HUDEP-2 (cell line): Measurements from ENCODE around the gene ACRV1.
"Not testable (repeated sequence)": the region's sequence is repeated elsewhere in the genome, so short reads cannot be mapped to it uniquely, and the experiment has no call there.

Experiments
- DNase-seq, 76 experiments: peaks; one replicate each; lab custom pipeline; 2025; ENCODE audit not compliant: unreplicated experiment in 76 of 76; lab: John Stamatoyannopoulos, UW

The ACRV1 gene

DNA sequence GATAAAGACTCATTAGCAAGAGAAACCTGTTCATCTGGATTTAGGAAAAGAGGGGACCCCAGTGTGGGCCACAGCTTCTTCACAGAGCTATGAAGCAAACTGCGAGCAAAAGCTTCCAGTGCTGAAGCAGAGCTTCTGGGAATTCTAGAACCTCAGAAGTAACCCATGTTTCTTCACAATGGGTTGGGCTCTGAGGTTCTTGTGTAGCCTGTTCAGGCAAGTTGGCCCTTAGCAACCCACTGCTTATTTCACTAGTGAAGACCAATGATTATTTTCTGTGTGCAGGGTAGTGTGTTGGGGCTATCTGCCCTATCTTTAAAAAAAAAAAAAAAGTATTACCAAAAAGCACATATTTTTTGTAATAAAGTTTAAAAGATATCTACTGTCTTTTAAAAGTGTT is at the start of gene ACRV1:
Gene ACRV1 (minus strand): TSS at position 101 of the 400 bp plus-strand sequence. CDS start 67 bp downstream, at position 34.
- DNase-seq: no peak

DNA sequence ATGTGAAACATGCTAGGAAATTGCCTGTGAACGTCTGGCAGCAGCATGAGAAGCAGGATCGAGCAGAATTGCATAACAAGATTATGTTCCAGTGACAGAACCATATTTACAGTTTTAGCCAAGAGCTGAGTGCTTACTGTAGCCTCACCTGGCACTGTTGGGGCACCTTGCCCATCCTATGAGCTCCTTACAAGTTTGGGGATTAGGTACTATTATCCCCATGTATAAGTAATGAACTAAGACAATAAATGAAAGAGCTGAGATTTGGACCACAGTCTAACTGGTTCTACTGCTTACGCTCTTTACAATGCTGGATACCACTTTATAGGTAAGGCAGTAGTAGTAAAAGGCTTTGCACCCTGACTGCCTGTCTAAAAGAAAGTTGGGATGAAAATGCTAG is 48.3 kb upstream of the ACRV1 start:
- no peak for DNase-seq

DNA sequence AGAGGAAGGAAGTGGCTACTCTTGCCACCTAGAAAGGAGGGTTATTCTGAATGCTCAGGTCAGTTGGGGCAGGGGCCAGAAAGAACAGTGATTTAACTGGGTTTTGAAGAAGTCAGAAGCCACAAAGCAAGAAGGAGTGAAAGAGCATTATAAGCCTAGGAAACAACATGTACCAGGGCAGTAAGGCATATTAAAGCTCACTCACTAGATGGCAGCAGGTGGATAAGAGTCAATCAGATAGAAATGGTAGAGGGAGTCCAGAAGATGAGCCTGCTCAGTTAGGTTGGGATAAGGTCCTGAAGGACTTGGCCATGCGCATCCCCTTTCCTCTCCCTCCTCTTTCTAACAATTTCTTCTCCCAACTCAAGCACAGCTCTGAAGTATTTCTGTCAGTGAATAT is 43.5 kb upstream of the ACRV1 start:
- DNase-seq: peak in 4 of 76 experiments; percentile 2 to 37 (median 5)

GRCh38 chr11:125720781-125721180 is 40.1 kb upstream of the ACRV1 start:
- no peak for DNase-seq

DNA sequence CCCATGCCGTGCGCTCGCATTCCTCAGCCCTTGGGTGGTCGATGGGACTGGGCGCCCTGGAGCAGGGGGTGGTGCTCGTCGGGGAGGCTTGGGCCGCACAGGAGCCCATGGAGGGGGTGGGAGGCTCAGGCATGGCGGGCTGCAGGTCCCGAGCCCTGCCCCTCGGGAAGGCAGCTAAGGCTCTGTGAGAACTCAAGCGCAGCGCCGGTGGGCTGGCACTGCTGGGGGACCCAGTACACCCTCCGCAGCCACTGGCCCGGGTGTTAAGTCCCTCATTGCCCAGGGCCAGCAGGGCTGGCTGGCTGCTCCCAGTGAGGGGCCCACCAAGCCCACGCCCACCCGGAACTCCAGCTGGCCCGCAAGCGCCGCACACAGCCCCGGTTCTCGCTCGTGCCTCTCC is 24.0 kb upstream of the ACRV1 start:
- DNase-seq: not testable (repeated sequence)

- DNase-seq: no peak
These were observed 21.4 kb upstream of the ACRV1 start for GRCh38 chr11:125701858-125702621.

DNA sequence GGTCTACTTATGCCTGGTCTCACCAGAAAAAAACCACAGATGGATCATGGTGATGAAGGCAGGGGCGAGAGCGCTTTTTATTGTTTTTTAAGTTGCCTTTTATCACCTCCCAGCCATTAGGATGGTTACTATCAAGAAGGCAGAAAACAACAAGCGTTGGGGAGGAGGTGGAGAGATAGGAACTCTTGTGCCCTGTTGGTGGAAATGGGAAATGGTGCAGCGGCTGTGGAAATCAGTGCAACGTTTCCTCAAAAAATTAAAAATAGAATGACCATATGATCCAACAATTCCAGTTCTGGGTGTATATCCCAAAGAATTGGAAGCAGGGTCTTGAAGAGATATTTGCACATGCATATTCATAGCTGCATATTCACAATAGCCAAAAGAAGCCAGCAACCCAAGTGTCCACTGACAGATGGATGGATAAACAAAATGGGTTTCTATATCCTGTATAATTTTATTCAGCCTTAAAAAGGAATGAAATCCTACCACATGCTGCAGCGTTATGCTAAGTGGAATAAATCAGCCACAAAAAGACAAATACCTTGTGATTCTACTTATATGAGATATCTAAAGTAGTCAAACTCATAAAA is 20.5 kb upstream of the ACRV1 start:
- DNase-seq: no peak

DNA sequence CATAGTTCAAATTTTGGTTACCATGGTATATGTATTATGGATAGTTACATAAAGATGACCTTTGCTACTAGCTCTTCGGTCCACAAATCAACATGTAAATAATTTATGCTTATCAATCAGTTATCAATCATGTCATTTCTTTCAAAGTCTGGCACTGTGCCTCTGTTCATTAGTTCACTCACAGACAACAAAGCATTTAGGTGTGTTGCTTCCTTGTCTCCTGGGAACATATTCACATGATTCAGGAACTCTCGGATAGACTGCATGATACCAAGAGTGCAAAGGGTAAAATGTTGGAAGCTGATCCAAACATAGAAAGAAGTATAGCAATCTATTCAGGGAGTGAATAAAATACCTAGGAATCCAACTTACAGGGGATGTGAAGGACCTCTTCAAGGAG is 14.3 kb upstream of the ACRV1 start:
- DNase-seq: no peak

GRCh38 chr11:125692887-125693286 is 12.2 kb upstream of the ACRV1 start:
- no peak for DNase-seq

DNA sequence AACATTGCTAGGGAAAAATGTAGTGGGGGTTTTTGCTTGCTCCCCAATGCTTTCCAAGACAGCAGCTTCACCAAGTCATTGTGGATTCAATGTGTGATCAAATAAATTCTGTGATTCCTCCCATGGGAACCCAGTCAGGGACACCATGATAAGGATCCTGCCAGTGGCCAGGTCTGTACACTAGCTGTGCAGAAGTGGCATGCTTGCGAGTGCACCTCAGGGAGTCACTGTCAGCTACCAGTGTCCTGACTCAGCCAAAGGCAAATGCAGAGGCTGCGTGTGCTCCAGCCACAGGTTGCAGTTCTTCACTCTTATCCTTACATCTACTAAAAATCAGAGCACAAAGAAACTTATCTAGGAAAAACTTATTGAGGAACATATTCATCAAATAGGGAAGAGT is 9.4 kb upstream of the ACRV1 start:
- no peak for DNase-seq

GRCh38 chr11:125689274-125689859 is 8.7 kb upstream of the ACRV1 start:
- no peak for DNase-seq

GRCh38 chr11:125688632-125689031 is 8.0 kb upstream of the ACRV1 start:
- DNase-seq: no peak

GRCh38 chr11:125688066-125688465 is 7.4 kb upstream of the ACRV1 start:
- DNase-seq: no peak

- no peak for DNase-seq
These were observed 4.6 kb upstream of the ACRV1 start for GRCh38 chr11:125685228-125685627.

DNA sequence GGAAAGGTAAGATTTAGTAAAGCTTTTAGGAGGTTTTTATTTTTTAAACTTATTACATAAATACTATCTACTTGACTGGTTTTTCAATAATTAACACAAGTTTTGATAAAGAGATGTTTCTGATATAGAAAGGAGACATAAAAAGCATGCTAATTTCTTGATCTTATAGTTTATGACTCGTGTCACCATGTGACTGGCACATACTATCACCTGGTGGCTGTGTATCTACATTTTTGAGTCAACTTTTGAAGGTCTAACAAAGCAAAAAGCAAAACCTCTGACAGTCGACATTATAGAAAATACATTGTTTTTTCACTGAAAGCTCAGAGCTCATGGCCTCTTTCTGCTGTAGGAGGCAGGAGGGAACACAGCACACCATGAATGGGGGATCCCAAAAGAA is 810 bp downstream of the ACRV1 start:
- DNase-seq: no peak

- peak in 1 of 76 experiments; percentile 7 for DNase-seq
These were observed 1.2 kb downstream of the ACRV1 start for GRCh38 chr11:125679397-125679796.

DNA sequence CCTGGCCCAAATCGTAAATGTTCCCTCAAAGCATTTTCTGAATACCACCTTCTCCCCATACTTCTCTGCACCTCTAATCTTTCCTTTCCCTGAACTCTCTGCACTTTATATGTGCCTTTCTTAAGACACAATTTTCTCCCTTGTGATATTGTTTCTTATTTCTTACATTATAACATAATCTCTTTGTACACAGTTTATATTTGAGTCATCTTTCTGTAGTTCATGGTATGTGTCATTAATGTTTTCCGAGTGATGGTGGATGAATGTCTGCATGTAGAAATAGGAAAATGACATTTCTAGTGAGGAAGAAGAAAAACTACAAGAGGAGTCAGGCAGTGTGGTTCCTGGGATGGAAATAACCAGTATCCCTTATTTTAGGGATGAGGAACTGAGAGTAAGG is 5.5 kb downstream of the ACRV1 start:
- no peak for DNase-seq

DNA sequence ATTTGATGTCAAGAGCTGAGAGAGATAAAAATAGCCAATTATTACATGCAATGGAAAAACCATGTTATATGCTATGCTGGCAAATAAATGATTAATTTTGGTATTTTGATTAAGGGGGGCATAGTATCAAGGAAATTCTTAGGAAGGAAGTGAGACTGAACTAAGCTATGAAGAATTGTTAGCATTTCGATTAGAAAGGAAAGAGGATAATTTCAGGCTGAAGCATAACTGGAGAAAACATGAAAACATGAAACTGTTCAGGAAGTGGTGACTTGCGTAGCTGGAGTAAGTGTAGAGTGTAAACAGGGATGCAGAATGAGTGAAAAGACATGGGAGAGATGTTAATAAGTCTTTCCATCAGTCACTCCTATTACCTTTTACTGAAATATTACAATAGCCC is 6.4 kb downstream of the ACRV1 start:
- DNase-seq: no peak

DNA sequence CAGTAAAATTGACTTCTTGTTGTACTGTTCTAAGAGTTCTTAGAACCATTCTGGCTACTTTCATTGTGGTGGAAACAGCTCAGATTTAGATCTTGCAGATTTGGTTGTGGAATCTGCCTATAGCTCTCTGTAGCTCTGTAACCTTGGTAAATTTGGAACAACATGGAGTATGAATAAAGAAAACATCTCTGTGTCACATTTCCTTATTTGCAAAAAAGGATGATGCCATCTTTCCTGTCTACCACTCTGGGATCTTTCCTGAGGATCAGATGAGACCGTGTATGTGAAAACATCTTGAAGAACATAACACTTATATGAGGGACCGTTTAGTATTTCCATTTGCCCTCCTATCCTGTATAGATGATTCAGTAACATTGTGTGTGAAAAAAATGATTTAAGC is 9.1 kb downstream of the ACRV1 start:
- no peak for DNase-seq

- DNase-seq: no peak
These were observed 10.5 kb downstream of the ACRV1 start for GRCh38 chr11:125670172-125670571.

DNA sequence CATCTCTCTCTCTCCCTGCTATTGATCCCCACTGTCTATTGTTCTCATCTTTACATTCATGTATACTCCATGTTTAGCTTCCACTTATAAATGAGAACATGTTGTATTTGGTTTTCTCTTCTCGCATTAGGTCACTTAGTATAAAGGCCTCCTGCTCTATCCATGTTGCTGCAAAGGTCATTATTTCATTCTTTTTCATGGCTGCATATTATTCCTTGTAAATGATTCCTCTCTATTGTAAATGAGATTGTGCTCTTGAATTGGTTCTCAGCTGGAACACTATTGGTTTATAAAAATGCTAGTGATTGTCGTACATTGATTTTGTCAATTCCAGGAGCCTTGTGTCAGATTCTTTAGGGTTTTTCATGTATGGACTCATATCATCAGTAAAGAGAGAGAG is 13.5 kb downstream of the ACRV1 start:
- no peak for DNase-seq

- no peak for DNase-seq
These were observed 16.7 kb downstream of the ACRV1 start for GRCh38 chr11:125663910-125664309.
